Measurements from ENCODE around the gene TOX3.

GRCh38 chr16:52408191-52408845 lies 138.6 kb downstream of the TOX3 start:
- TF ChIP-seq, protein P1, sequence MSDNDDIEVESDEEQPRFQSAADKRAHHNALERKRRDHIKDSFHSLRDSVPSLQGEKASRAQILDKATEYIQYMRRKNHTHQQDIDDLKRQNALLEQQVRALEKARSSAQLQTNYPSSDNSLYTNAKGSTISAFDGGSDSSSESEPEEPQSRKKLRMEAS (IDR thresholded peaks at IDR 0.05; ENCODE audit: low read depth), result no peak
- TF ChIP-seq CTCF (IDR thresholded peaks at IDR 0.05) (no peak), REST (IDR thresholded peaks at IDR 0.05; ENCODE audit: low read depth, low read length) (no peak), EZH2phosphoT487 (IDR thresholded peaks at IDR 0.05; ENCODE audit: borderline replicate concordance, low read depth) (no peak)
